Esophagus squamous epithelium (tissue), 5 donors: ENCODE measurements around the gene DIP2A. TPM values are rescaled to one million over a fixed set of nuclear protein-coding genes. Genes with fewer than 3 reads are reported as not detected.

Source experiments
- DNase-seq: peaks from one replicate; lab custom pipeline; 2025; lab: John Stamatoyannopoulos, UW
- H3K27ac ChIP-seq, 4 donors: fragments of 200-600 bp; sonication (generic); one replicate each; pipeline ENCODE4 v1.5.1; 2016 to 2019; ENCODE audit warnings: mild to moderate bottlenecking in 1 of 4
- H3K27me3 ChIP-seq, 4 donors: fragments of 200-600 bp; sonication (generic); 1 replicate in 3 of 4; 2 replicates in 1 of 4; pipeline versions ENCODE4 v1.5.1 to v1.6.0; 2017 to 2021; ENCODE audit warnings: antibody characterized with exemption in 1 of 4
- H3K36me3 ChIP-seq, 3 donors: fragments of 200-600 bp; sonication (generic); one replicate each; pipeline ENCODE4 v1.5.1; 2016 to 2019
- H3K4me1 ChIP-seq, 3 donors: fragments of 200-600 bp; sonication (generic); one replicate each; pipeline ENCODE4 v1.5.1; 2017 to 2019
- H3K4me3 ChIP-seq, 4 donors: fragments of 200-600 bp; sonication (generic); 1 replicate in 3 of 4; 2 replicates in 1 of 4; pipeline ENCODE4 v1.5.1; 2016 to 2019; ENCODE audit warnings: mild to moderate bottlenecking in 2 of 4, moderate library complexity in 1 of 4
- H3K9me3 ChIP-seq, 3 donors: fragments of 200-600 bp; sonication (generic); one replicate each; pipeline ENCODE4 v1.5.1; 2016 to 2019
- POLR2A ChIP-seq, 4 donors: fragments of 450-650 bp; IDR thresholded peaks; one replicate each; pipeline ENCODE4 v1.6.1; 2017; ENCODE audit warnings: antibody characterized with exemption in 4 of 4, mild to moderate bottlenecking in 4 of 4, moderate library complexity in 3 of 4
- WGBS, 2 donors: methylation state at CpG; one replicate each; pipeline ENCODE4 v1.1.5; 2018; 5-methylcytosine and 5-hydroxymethylcytosine counted together
- intact Hi-C: fragments of 100-400 bp; cut with DNase I; formaldehyde crosslinking; loops from one replicate; pipeline ENCODE4 v1.15.0; 2022
- total RNA-seq, 4 donors: library from RNA; depleted of rRNA; stranded (reverse); fragments of >200 nt; gene quantifications; one replicate each; pipeline ENCODE4 v1.1.0, GENCODE V29; 2016
- TF ChIP-seq, protein P1 (sequence below), 6 experiments: fragments of 450-650 bp in 4 of 6; fragments of 200-600 bp in 2 of 6; sonication (generic) in 2 of 6; IDR thresholded peaks; one replicate each; pipeline ENCODE4 v1.5.1; 2016 to 2019; ENCODE audit warnings: antibody characterized with exemption in 6 of 6, mild to moderate bottlenecking in 4 of 6, moderate library complexity in 4 of 6
- donor health status: DM: yes; HTN: yes; CAD: no.

DIP2A gene
- total RNA-seq, 4 donors from 2014 or later, result 16.7 to 40.3 (median 33.0) TPM

GRCh38 chr21:46550116-46550941, 91.6 kb downstream of the DIP2A start:
- TF ChIP-seq, protein P1, sequence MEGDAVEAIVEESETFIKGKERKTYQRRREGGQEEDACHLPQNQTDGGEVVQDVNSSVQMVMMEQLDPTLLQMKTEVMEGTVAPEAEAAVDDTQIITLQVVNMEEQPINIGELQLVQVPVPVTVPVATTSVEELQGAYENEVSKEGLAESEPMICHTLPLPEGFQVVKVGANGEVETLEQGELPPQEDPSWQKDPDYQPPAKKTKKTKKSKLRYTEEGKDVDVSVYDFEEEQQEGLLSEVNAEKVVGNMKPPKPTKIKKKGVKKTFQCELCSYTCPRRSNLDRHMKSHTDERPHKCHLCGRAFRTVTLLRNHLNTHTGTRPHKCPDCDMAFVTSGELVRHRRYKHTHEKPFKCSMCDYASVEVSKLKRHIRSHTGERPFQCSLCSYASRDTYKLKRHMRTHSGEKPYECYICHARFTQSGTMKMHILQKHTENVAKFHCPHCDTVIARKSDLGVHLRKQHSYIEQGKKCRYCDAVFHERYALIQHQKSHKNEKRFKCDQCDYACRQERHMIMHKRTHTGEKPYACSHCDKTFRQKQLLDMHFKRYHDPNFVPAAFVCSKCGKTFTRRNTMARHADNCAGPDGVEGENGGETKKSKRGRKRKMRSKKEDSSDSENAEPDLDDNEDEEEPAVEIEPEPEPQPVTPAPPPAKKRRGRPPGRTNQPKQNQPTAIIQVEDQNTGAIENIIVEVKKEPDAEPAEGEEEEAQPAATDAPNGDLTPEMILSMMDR (IDR thresholded peaks at IDR 0.05), result no peak
- no peak for TF ChIP-seq POLR2A (IDR thresholded peaks at IDR 0.05)
- 69 to 82% methylated on average over 10 to 12 of the region's 12 CpGs for WGBS, 2 donors
- Histone ChIP-seq H3K36me3 (peaks cover 30 to 99% (median 49%) of the 10 kb centered on the region in 3 donors), H3K27me3 (no peaks in the 10 kb centered on the region), H3K4me1 (peaks cover 0 to 4% (median 0%) of the 10 kb centered on the region in 3 donors), H3K9me3 (no peaks in the 10 kb centered on the region), H3K4me3 (no peak overlapping the region), H3K27ac (no peak overlapping the region)
- intact Hi-C loops, result no loop called here
- no peak for DNase-seq

- WGBS, 2 donors, result 73 to 84% methylated on average over 17 to 20 of the region's 24 CpGs
- TF ChIP-seq, protein P1 (IDR thresholded peaks at IDR 0.05), result no peak
- no peak for TF ChIP-seq POLR2A (IDR thresholded peaks at IDR 0.05)
- H3K27ac ChIP-seq, result peak overlapping the region in 2 of 4 donors; percentile 36 to 71
- H3K4me1 ChIP-seq, result no peaks in the 10 kb centered on the region
- H3K9me3 ChIP-seq, result no peaks in the 10 kb centered on the region
- H3K4me3 ChIP-seq, result peak overlapping the region in 1 of 4 donors; percentile 6
- no peaks in the 10 kb centered on the region for H3K27me3 ChIP-seq
- intact Hi-C loops, result no loop called here
- H3K36me3 ChIP-seq, result peaks cover 23 to 99% (median 41%) of the 10 kb centered on the region in 3 donors
- no peak for DNase-seq
Observed at GRCh38 chr21:46551636-46552241, 93.0 kb downstream of the DIP2A start.

GRCh38 chr21:46552274-46552673, 93.6 kb downstream of the DIP2A start:
- Histone ChIP-seq H3K9me3 (no peaks in the 10 kb centered on the region), H3K4me1 (no peaks in the 10 kb centered on the region), H3K4me3 (no peak overlapping the region), H3K27me3 (no peaks in the 10 kb centered on the region), H3K27ac (peak overlapping the region in 3 of 4 donors; percentile 4 to 49 (median 44)), H3K36me3 (peaks cover 25 to 99% (median 45%) of the 10 kb centered on the region in 3 donors)
- no peak for TF ChIP-seq POLR2A (IDR thresholded peaks at IDR 0.05)
- TF ChIP-seq, protein P1 (IDR thresholded peaks at IDR 0.05), result no peak
- intact Hi-C loops, result no loop called here
- WGBS, 2 donors, result 81 to 83% methylated on average over 5 of the region's 5 CpGs
- no peak for DNase-seq

DNA sequence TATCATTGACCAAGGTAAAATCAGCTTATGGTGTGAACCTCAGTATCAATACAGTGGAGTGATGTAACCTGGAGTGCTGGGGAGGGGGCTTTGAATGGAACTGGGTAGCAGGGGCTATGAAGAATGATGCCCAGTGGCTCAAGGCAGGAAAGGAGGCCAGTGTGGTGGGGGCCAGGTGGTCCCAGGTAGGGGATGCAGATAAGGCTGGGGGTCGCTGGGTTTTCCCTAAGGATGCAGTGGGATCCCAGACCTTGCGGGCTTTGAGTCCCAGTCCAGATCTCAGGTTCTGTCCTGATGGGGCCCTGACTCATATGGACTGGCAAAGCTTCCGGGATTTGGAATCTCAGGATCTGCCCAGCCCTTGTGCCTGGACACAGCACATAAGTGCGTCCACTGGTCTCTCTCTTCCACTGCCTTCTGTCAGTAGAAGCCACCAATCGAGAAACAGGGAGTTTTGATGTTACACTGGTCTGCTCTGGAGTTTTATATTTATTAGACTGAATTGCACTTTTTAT, 94.2 kb downstream of the DIP2A start:
- peaks cover 28 to 99% (median 51%) of the 10 kb centered on the region in 3 donors for H3K36me3 ChIP-seq
- intact Hi-C loops, result no loop called here
- H3K27me3 ChIP-seq, result no peaks in the 10 kb centered on the region
- 93 to 94% methylated on average over 5 of the region's 5 CpGs for WGBS, 2 donors
- H3K27ac ChIP-seq, result peak overlapping the region in 3 of 4 donors; percentile 4 to 49 (median 44)
- no peak overlapping the region for H3K4me3 ChIP-seq
- no peak for DNase-seq
- TF ChIP-seq, protein P1 (IDR thresholded peaks at IDR 0.05), result no peak
- TF ChIP-seq POLR2A (IDR thresholded peaks at IDR 0.05), result no peak
- H3K9me3 ChIP-seq, result no peaks in the 10 kb centered on the region
- H3K4me1 ChIP-seq, result no peaks in the 10 kb centered on the region

DNA sequence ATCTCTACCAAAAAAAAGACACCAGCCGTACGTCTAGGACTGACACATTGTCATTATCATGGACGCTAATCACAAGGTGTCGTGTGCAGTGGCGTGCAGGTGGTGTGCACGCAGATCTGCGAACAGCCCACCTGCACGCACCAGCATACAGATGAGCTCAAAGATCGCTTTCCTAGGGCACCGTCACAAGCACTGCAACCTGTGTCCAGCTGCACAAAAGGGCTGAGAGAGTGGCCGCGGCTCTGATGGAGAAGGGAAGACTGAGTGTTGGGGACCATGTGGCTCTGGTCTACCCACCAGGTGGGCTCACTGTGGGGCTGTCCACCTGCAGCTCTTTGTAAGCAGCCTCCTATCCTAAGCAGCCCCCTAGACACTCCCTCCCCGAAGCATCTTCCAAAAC, 95.3 kb downstream of the DIP2A start:
- Histone ChIP-seq H3K4me1 (no peaks in the 10 kb centered on the region), H3K27ac (no peak overlapping the region), H3K36me3 (peaks cover 28 to 99% (median 54%) of the 10 kb centered on the region in 3 donors), H3K4me3 (no peak overlapping the region), H3K9me3 (no peaks in the 10 kb centered on the region), H3K27me3 (no peaks in the 10 kb centered on the region)
- intact Hi-C loops, result no loop called here
- TF ChIP-seq, protein P1 (IDR thresholded peaks at IDR 0.05), result no peak
- 90% methylated on average over 2 to 6 of the region's 13 CpGs for WGBS, 2 donors
- DNase-seq, result no peak
